ENCODE measurements around the gene AGT.

DNA sequence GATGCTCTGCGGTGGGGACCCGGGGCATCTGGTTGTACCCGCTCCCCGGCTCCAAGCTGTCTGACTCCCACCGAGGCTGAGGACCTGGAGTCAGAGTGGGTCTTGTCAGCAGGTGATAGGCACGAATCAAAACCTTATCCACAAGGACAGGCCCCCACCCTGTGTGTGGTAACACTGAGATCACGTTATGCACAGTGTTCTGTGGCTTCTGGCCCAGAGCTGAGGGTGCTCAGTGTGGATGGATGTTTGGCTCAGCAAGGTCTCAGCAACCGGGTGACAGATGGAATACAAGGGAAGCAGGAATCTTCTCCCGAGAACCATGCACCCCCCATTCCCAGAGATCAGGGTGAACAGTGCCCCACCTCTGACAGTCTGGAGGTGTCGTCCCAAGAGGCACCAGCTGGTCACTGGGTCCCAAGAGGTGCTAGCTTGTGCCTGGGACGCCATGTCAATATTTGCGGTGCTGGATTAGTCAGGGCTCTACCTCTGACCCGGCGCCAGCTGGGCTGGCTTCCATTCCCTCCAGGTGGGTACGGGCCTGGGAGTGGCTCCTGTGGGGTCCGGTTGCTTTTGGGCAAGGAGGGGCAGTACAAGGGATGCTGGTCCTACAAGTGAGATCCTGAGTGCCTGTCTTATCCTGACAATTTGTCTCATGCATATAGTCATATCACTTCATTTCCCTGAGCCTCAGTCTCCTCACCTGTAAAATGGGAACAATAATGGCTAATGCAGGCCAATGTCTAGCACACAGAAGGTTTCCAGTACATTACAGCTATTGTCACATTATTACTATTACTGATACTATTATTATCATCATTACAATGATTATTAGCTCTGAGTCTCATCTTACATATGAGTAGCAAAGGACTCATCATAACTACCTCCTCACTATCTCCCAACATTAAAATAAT lies 34.2 kb upstream of the AGT start:
- TF ChIP-seq, protein P1, sequence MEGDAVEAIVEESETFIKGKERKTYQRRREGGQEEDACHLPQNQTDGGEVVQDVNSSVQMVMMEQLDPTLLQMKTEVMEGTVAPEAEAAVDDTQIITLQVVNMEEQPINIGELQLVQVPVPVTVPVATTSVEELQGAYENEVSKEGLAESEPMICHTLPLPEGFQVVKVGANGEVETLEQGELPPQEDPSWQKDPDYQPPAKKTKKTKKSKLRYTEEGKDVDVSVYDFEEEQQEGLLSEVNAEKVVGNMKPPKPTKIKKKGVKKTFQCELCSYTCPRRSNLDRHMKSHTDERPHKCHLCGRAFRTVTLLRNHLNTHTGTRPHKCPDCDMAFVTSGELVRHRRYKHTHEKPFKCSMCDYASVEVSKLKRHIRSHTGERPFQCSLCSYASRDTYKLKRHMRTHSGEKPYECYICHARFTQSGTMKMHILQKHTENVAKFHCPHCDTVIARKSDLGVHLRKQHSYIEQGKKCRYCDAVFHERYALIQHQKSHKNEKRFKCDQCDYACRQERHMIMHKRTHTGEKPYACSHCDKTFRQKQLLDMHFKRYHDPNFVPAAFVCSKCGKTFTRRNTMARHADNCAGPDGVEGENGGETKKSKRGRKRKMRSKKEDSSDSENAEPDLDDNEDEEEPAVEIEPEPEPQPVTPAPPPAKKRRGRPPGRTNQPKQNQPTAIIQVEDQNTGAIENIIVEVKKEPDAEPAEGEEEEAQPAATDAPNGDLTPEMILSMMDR (IDR thresholded peaks at IDR 0.05) = no peak
- TF ChIP-seq GABPB1 (CRISPR knock-in tag; IDR thresholded peaks at IDR 0.05) = no peak
- TF ChIP-seq TEAD4 (CRISPR knock-in tag; IDR thresholded peaks at IDR 0.05) = no peak
- no peak for TF ChIP-seq NR3C1 (CRISPR knock-in tag; conservative IDR thresholded peaks at IDR 0.05; ENCODE audit: low read depth)
- TF ChIP-seq, protein P2, sequence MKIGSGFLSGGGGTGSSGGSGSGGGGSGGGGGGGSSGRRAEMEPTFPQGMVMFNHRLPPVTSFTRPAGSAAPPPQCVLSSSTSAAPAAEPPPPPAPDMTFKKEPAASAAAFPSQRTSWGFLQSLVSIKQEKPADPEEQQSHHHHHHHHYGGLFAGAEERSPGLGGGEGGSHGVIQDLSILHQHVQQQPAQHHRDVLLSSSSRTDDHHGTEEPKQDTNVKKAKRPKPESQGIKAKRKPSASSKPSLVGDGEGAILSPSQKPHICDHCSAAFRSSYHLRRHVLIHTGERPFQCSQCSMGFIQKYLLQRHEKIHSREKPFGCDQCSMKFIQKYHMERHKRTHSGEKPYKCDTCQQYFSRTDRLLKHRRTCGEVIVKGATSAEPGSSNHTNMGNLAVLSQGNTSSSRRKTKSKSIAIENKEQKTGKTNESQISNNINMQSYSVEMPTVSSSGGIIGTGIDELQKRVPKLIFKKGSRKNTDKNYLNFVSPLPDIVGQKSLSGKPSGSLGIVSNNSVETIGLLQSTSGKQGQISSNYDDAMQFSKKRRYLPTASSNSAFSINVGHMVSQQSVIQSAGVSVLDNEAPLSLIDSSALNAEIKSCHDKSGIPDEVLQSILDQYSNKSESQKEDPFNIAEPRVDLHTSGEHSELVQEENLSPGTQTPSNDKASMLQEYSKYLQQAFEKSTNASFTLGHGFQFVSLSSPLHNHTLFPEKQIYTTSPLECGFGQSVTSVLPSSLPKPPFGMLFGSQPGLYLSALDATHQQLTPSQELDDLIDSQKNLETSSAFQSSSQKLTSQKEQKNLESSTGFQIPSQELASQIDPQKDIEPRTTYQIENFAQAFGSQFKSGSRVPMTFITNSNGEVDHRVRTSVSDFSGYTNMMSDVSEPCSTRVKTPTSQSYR (CRISPR knock-in tag; IDR thresholded peaks at IDR 0.05) = no peak
- no peak for TF ChIP-seq ZNF512 (CRISPR knock-in tag; IDR thresholded peaks at IDR 0.05; ENCODE audit: borderline replicate concordance)
- no peak for TF ChIP-seq AFF4 (CRISPR knock-in tag; IDR thresholded peaks at IDR 0.05; ENCODE audit: borderline replicate concordance)
- TF ChIP-seq, protein P3, sequence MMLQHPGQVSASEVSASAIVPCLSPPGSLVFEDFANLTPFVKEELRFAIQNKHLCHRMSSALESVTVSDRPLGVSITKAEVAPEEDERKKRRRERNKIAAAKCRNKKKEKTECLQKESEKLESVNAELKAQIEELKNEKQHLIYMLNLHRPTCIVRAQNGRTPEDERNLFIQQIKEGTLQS (CRISPR knock-in tag; conservative IDR thresholded peaks at IDR 0.05) = no peak
- no peak for TF ChIP-seq USF2 (CRISPR knock-in tag; IDR thresholded peaks at IDR 0.05)
- TF ChIP-seq ARID4B (CRISPR knock-in tag; IDR thresholded peaks at IDR 0.05; ENCODE audit: borderline replicate concordance) = no peak
